Osteoblast (primary cell): ENCODE measurements around the gene KLRC4. TPM values are rescaled to one million over a fixed set of nuclear protein-coding genes. Genes with fewer than 3 reads are reported as not detected.
"Not testable (repeated sequence)": the region's sequence is repeated elsewhere in the genome, so short reads cannot be mapped to it uniquely, and the experiment has no call there.

ENCODE experiments used
- DNase-seq: peaks from one replicate; pipeline ENCODE4 v3.0.0; 2011; ENCODE audit warnings: low spot score, mixed read lengths; ENCODE audit not compliant: insufficient read length; ENCODE audit errors: missing footprints
- H2AFZ ChIP-seq: 2 replicates; pipeline ENCODE4 v1.6.0; 2011; ENCODE audit warnings: mild to moderate bottlenecking, low read length
- H3K27ac ChIP-seq: 2 replicates; pipeline ENCODE4 v1.5.1; 2011; ENCODE audit warnings: mild to moderate bottlenecking, low read depth, low read length, moderate library complexity
- H3K27me3 ChIP-seq: 2 replicates; pipeline ENCODE4 v1.6.0; 2012; ENCODE audit warnings: mild to moderate bottlenecking, control low read depth, inconsistent platforms, low read length, moderate library complexity; ENCODE audit not compliant: insufficient read depth
- H3K36me3 ChIP-seq: 2 replicates; pipeline ENCODE4 v1.5.1; 2011; ENCODE audit warnings: mild to moderate bottlenecking, low read length, control low read depth, moderate library complexity; ENCODE audit not compliant: insufficient read depth
- H3K4me1 ChIP-seq: 2 replicates; pipeline ENCODE4 v1.5.1; 2011; ENCODE audit warnings: mild to moderate bottlenecking, low read length, control low read depth, moderate library complexity; ENCODE audit not compliant: insufficient read depth
- H3K4me2 ChIP-seq: 2 replicates; pipeline ENCODE4 v1.6.0; 2011; ENCODE audit warnings: mild to moderate bottlenecking, low read length; ENCODE audit not compliant: insufficient read depth
- H3K4me3 ChIP-seq: fragments of 200-600 bp; sonication (generic); 3 replicates; pipeline ENCODE4 v1.5.1; 2012; ENCODE audit warnings: mild to moderate bottlenecking, low read length, inconsistent platforms; ENCODE audit not compliant: insufficient read depth
- H3K79me2 ChIP-seq: 2 replicates; pipeline ENCODE4 v1.6.0; 2012; ENCODE audit warnings: mild to moderate bottlenecking, low read length, control low read depth, inconsistent platforms; ENCODE audit not compliant: insufficient read depth
- H3K9me3 ChIP-seq: 2 replicates; pipeline ENCODE4 v1.5.1; 2011; ENCODE audit warnings: low read depth, low read length, control low read depth
- H4K20me1 ChIP-seq: 2 replicates; pipeline ENCODE4 v1.6.0; 2012; ENCODE audit warnings: mild to moderate bottlenecking, low read length, control low read depth; ENCODE audit not compliant: insufficient read depth
- CTCF ChIP-seq: IDR thresholded peaks from 2 replicates; pipeline ENCODE4 v1.5.1; 2011; ENCODE audit warnings: mild to moderate bottlenecking, low read depth, low read length, moderate library complexity; ENCODE audit errors: extremely low read depth
- total RNA-seq: library from RNA; depleted of rRNA; stranded (reverse); fragments of >200 nt; gene quantifications from 2 replicates; pipeline ENCODE4 v1.2.3, GENCODE V29; 2012

Gene KLRC4
- total RNA-seq, 1 donor, result not detected

DNA sequence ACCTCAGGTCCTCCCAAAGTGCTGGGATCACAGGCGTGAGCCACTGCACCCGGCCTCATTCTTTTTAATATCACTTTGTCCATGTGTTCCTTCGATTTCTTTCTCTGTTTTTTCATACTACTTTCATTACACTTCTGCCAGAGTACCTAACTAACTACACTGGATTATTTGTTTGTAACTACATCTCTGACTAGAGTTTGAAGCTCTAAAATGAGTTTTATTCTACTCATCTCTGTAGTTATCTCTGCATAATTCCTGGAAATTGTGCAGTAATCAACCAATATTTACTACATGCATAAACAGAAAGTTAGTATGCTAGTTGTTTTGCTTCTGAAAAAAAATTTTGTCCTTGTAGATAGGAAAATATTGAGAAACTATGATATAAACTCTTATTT lies 34.9 kb downstream of the KLRC4 start:
- H3K79me2 ChIP-seq, result no peaks in the 10 kb centered on the region
- H2AFZ ChIP-seq, result no peak overlapping the region
- no peak for DNase-seq
- no peaks in the 10 kb centered on the region for H3K36me3 ChIP-seq
- no peaks in the 10 kb centered on the region for H3K9me3 ChIP-seq
- H3K4me3 ChIP-seq, result no peak overlapping the region
- no peaks in the 10 kb centered on the region for H4K20me1 ChIP-seq
- TF ChIP-seq CTCF, result no peak
- peaks cover 8% of the 10 kb centered on the region for H3K4me1 ChIP-seq
- no peak overlapping the region for H3K27ac ChIP-seq
- H3K4me2 ChIP-seq, result no peak overlapping the region
- H3K27me3 ChIP-seq, result no peaks in the 10 kb centered on the region

DNA sequence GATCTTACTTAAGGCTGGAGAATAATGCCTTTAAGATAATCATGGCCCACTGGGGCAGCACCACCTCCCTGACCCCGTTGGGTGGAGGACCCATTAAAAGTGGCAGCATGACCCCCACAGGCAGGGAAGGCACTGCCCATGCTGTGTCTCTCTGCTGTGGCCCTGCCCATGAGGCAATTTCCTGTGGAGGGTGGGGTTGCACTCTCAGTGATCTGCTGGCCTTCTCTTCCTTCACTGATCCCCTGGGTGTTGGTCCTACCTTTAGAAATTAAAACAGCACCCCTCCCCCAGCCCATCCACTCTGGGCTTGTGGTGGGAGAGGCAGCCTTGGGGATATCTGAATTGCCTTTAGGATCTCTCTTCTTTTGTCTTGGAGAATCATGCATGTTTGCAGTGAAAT lies 37.0 kb downstream of the KLRC4 start:
- Histone ChIP-seq H3K27ac (no peak overlapping the region), H3K79me2 (no peaks in the 10 kb centered on the region), H3K4me2 (no peak overlapping the region), H3K9me3 (no peaks in the 10 kb centered on the region), H2AFZ (peak overlapping the region; percentile 30), H4K20me1 (no peaks in the 10 kb centered on the region), H3K36me3 (no peaks in the 10 kb centered on the region), H3K27me3 (no peaks in the 10 kb centered on the region), H3K4me3 (no peak overlapping the region), H3K4me1 (peaks cover 8% of the 10 kb centered on the region)
- no peak for TF ChIP-seq CTCF
- no peak for DNase-seq

- not testable (repeated sequence) for H3K79me2 ChIP-seq, H3K9me3 ChIP-seq
These were observed 37.5 kb downstream of the KLRC4 start for GRCh38 chr12:10371893-10372535.

GRCh38 chr12:10369557-10370415 lies 39.8 kb downstream of the KLRC4 start:
- Histone ChIP-seq H2AFZ (no peak overlapping the region), H3K9me3 (no peaks in the 10 kb centered on the region), H3K27ac (no peak overlapping the region), H3K36me3 (no peaks in the 10 kb centered on the region), H3K4me1 (peaks cover 23% of the 10 kb centered on the region), H3K4me2 (no peak overlapping the region), H3K27me3 (no peaks in the 10 kb centered on the region), H3K79me2 (no peaks in the 10 kb centered on the region), H3K4me3 (no peak overlapping the region), H4K20me1 (no peaks in the 10 kb centered on the region)
- TF ChIP-seq CTCF, result no peak
- no peak for DNase-seq

More at GRCh38 chr12:10371893-10372535, 37.5 kb downstream of the KLRC4 start:
- H4K20me1 ChIP-seq, H3K4me2 ChIP-seq, H3K27ac ChIP-seq, H2AFZ ChIP-seq, DNase-seq, H3K27me3 ChIP-seq, H3K4me1 ChIP-seq, H3K4me3 ChIP-seq, H3K36me3 ChIP-seq: not testable (repeated sequence)
